HepG2 (cell line): Measurements from ENCODE around the gene RBM34. TPM values are rescaled to one million over a fixed set of nuclear protein-coding genes. Genes with fewer than 3 reads are reported as not detected.

Experiments
- ATAC-seq: fragments of 200-7000 bp; cut with Tn5 transposase; 3 replicates; pipeline ENCODE4 v1.9.1; 2020; ENCODE audit warnings: mild to moderate bottlenecking, moderate library complexity
- BruUV-seq: library from RNA; stranded (reverse); fragments of 400-500 nt; replicated peaks from 2 replicates; lab custom pipeline; 2021; lab: Mats Ljungman, UMichigan
- CTCF ChIA-PET: fragments of 300-600 bp; formaldehyde crosslinking; extraction: SDS; loops from one replicate; lab custom pipeline; 2021; ENCODE audit warnings: low total read pairs, inconsistent platforms, low intra/inter-chr PET ratio; lab: Yijun Ruan, JAX
- POLR2A ChIA-PET: fragments of 350-600 bp; sonication (Branson Sonifier 250); formaldehyde crosslinking; loops from one replicate; lab custom pipeline; 2020; ENCODE audit warnings: antibody characterized with exemption, inconsistent platforms; lab: Yijun Ruan, JAX
- DNase-seq: peaks from one replicate; pipeline ENCODE4 v3.0.0-alpha.2; 2015; ENCODE audit warnings: low spot score
- FAIRE-seq: peaks from 3 replicates; lab custom pipeline; 2011; peaks lifted over from hg19 to GRCh38; lab: Jason Lieb, UNC
- H2AFZ ChIP-seq: one replicate; pipeline ENCODE4 v1.6.1; 2011; ENCODE audit warnings: low read length, inconsistent platforms
- H3K27ac ChIP-seq: fragments of 300-600 bp; 3 replicates; pipeline ENCODE4 v1.8.0; 2011; ENCODE audit warnings: mixed run types, mild to moderate bottlenecking, mixed read lengths, low read length, inconsistent platforms; ENCODE audit not compliant: insufficient read depth; ENCODE audit errors: extremely low read length
- H3K27me3 ChIP-seq, 2 experiments: fragments of 200-600 bp in 1 of 2; 2 replicates in 1 of 2; 3 replicates in 1 of 2; pipeline versions ENCODE4 v1.6.0 to v1.8.0; 2011; ENCODE audit warnings: low read length in 2 of 2, mild to moderate bottlenecking in 2 of 2, moderate library complexity in 2 of 2, inconsistent platforms in 1 of 2; ENCODE audit not compliant: insufficient read depth in 2 of 2, control insufficient read depth in 1 of 2
- H3K36me3 ChIP-seq, 2 experiments: fragments of 200-600 bp in 1 of 2; replicated peaks in 1 of 2; 2 replicates in 1 of 2; 3 replicates in 1 of 2; pipeline versions ENCODE4 v1.5.1 to v1.8.0; 2011; ENCODE audit warnings: low read length in 2 of 2, inconsistent platforms in 1 of 2; ENCODE audit not compliant: insufficient read depth in 2 of 2, control insufficient read depth in 1 of 2
- H3K4me1 ChIP-seq: 2 replicates; pipeline ENCODE4 v1.5.1; 2012; ENCODE audit warnings: low read length, inconsistent platforms; ENCODE audit not compliant: insufficient read depth
- H3K4me2 ChIP-seq: 2 replicates; pipeline ENCODE4 v1.6.0; 2011; ENCODE audit warnings: low read depth, low read length, inconsistent platforms
- H3K4me3 ChIP-seq, 3 experiments: fragments of 200-600 bp in 1 of 3; sonication (generic), shearing (Covaris generic) in 1 of 3; replicated peaks in 1 of 3; 2 replicates each; pipeline ENCODE4 v1.5.1; 2011 to 2016; ENCODE audit warnings: low read length in 3 of 3, inconsistent platforms in 2 of 3, low read depth in 2 of 3, mild to moderate bottlenecking in 2 of 3, control low read depth in 1 of 3, mixed read lengths in 1 of 3; ENCODE audit not compliant: insufficient read depth in 1 of 3
- H3K79me2 ChIP-seq: one replicate; pipeline ENCODE4 v1.6.1; 2011; ENCODE audit warnings: low read length, inconsistent platforms; ENCODE audit not compliant: insufficient read depth
- H3K9ac ChIP-seq: 2 replicates; pipeline ENCODE4 v1.6.0; 2011; ENCODE audit warnings: mild to moderate bottlenecking, low read depth, low read length, inconsistent platforms; ENCODE audit not compliant: insufficient read depth
- H3K9me3 ChIP-seq: 2 replicates; pipeline ENCODE4 v1.5.1; 2012; ENCODE audit warnings: mild to moderate bottlenecking, low read length
- H4K20me1 ChIP-seq: 2 replicates; pipeline ENCODE4 v1.6.0; 2011; ENCODE audit warnings: inconsistent platforms, mild to moderate bottlenecking, low read length, moderate library complexity; ENCODE audit not compliant: insufficient read depth
- AGO2 ChIP-seq: fragments of 200-400 bp; formaldehyde crosslinking; optimal IDR thresholded peaks from 2 replicates; pipeline ENCODE3; 2017; ENCODE audit warnings: mild to moderate bottlenecking, low read depth, low read length, moderate library complexity
- AKAP8 ChIP-seq: sonication (generic); formaldehyde crosslinking; IDR thresholded peaks from 2 replicates; pipeline ENCODE4 v1.5.1; 2020; ENCODE audit warnings: mild to moderate bottlenecking, missing genetic modification reagents
- CCDC6 ChIP-seq: sonication (generic); formaldehyde crosslinking; IDR thresholded peaks from 2 replicates; pipeline ENCODE4 v1.8.1; 2022; ENCODE audit warnings: mild to moderate bottlenecking, missing genetic modification reagents, moderate library complexity
- MBD4 ChIP-seq: IDR thresholded peaks from 2 replicates; pipeline ENCODE4 v1.6.1; 2012; ENCODE audit warnings: low read length, inconsistent platforms, borderline replicate concordance
- MLXIP ChIP-seq: sonication (generic); formaldehyde crosslinking; IDR thresholded peaks from 2 replicates; pipeline ENCODE4 v1.9.0; 2021; ENCODE audit warnings: missing genetic modification reagents, borderline replicate concordance
- POLR2A ChIP-seq, 2 experiments: IDR thresholded peaks; 2 replicates each; pipeline ENCODE4 v1.6.1; 2011; ENCODE audit warnings: low read depth in 2 of 2, low read length in 2 of 2, mild to moderate bottlenecking in 1 of 2, moderate library complexity in 1 of 2; ENCODE audit not compliant: insufficient read depth in 1 of 2
- POLR2AphosphoS5 ChIP-seq: IDR thresholded peaks from 2 replicates; pipeline ENCODE4 v1.6.1; 2012; ENCODE audit warnings: low read depth, low read length
- POLR2G ChIP-seq: fragments of 200-400 bp; formaldehyde crosslinking; IDR thresholded peaks from 2 replicates; pipeline ENCODE4 v1.6.1; 2018; ENCODE audit warnings: mild to moderate bottlenecking, low read depth, low read length, moderate library complexity
- RBFOX2 ChIP-seq: fragments of 200-400 bp; formaldehyde crosslinking; IDR thresholded peaks from 2 replicates; pipeline ENCODE4 v1.6.1; 2017; ENCODE audit warnings: low read depth, mild to moderate bottlenecking, low read length
- RBM22 ChIP-seq: fragments of 200-400 bp; formaldehyde crosslinking; optimal IDR thresholded peaks from 2 replicates; pipeline ENCODE3; 2017; ENCODE audit warnings: mild to moderate bottlenecking, low read length, moderate library complexity
- ZBTB26 ChIP-seq: IDR thresholded peaks from 2 replicates; pipeline ENCODE4 v1.6.1; 2016; ENCODE audit warnings: missing compliant biosample characterization, missing genetic modification reagents, borderline replicate concordance
- ZNF121 ChIP-seq: sonication (generic); formaldehyde crosslinking; IDR thresholded peaks from 2 replicates; pipeline ENCODE4 v1.5.0; 2020; ENCODE audit warnings: mild to moderate bottlenecking, missing genetic modification reagents
- ZNF687 ChIP-seq: sonication (generic); formaldehyde crosslinking; IDR thresholded peaks from 2 replicates; pipeline ENCODE4 v1.5.1; 2020; ENCODE audit warnings: mild to moderate bottlenecking, missing genetic modification reagents, moderate library complexity
- ZNF816 ChIP-seq: sonication (generic); formaldehyde crosslinking; IDR thresholded peaks from 2 replicates; pipeline ENCODE4 v1.8.0; 2022; ENCODE audit warnings: missing genetic modification reagents, mild to moderate bottlenecking, borderline replicate concordance
- ZSCAN25 ChIP-seq: sonication (generic); formaldehyde crosslinking; IDR thresholded peaks from 2 replicates; pipeline ENCODE4 v1.8.0; 2022; ENCODE audit warnings: mild to moderate bottlenecking, missing genetic modification reagents
- WGBS: methylation state at CpG from one replicate; pipeline ENCODE4 v1.1.6; 2017; ENCODE audit warnings: low lambda C conversion rate; 5-methylcytosine and 5-hydroxymethylcytosine counted together
- in situ Hi-C: cut with HindIII; loops from 2 replicates; pipeline ENCODE4 v1.10.0; 2017; ENCODE audit warnings: low pct_unique_long_range_greater_than_20kb; ENCODE audit not compliant: extremely low pct_ligation_motif_present
- intact Hi-C: fragments of 100-400 bp; cut with micrococcal nuclease; formaldehyde crosslinking; loops from one replicate; pipeline ENCODE4 v1.10.0; 2022; ENCODE audit not compliant: unreplicated experiment
- polyA plus RNA-seq, 8 experiments: library from polyadenylated mRNA; depleted of rRNA in 3 of 8; stranded (reverse) in 7 of 8; unstranded in 1 of 8; fragments of >200 nt; fragmentation: Illumina TruSeq in 4 of 8; extraction: Trizol in 4 of 8; gene quantifications; 2 replicates each; pipeline versions ENCODE4 v1.2.1 to v1.2.3, GENCODE V29; 2011 to 2016; ENCODE audit warnings: low read depth in 4 of 8, missing spikeins in 1 of 8, mixed read lengths in 1 of 8; ENCODE audit not compliant: insufficient read depth in 1 of 8
- total RNA-seq, 5 experiments: library from RNA; depleted of rRNA; stranded (reverse); fragments of >200 nt; fragmentation: Illumina TruSeq; extraction: Trizol; gene quantifications; 2 replicates each; pipeline ENCODE4 v1.2.3, GENCODE V29; 2016; ENCODE audit warnings: low read depth in 1 of 5

The RBM34 gene
- total and polyA plus RNA-seq, 2 of the 13 experiments (the other 11 are each of a cell fraction or from before 2014, with no cell fraction given), result 34.7 to 73.0 TPM

GRCh38 chr1:235107368-235108184 lies 53.5 kb downstream of the RBM34 start:
- no TSS peak for BruUV-seq
- DNase-seq, result no peak
- ChIA-PET POLR2A (interaction anchor here (1.4 kb wide), 1 partner anchor 15 kb away, joined by 3 read pairs; no protein-coding TSS in a partner anchor), CTCF (no interaction called here)
- no peak for FAIRE-seq
- Histone ChIP-seq H3K4me2 (no peak overlapping the region), H3K4me3 (no peak overlapping the region), H3K9ac (no peak overlapping the region), H3K27me3 (no peaks in the 10 kb centered on the region), H3K4me1 (peaks cover 20% of the 10 kb centered on the region), H3K9me3 (no peaks in the 10 kb centered on the region), H3K79me2 (peaks cover 10% of the 10 kb centered on the region), H3K27ac (no peak overlapping the region), H2AFZ (no peak overlapping the region), H3K36me3 (peaks cover 11 to 40% of the 10 kb centered on the region in 2 experiments), H4K20me1 (peaks cover 34% of the 10 kb centered on the region)
- peak in 1 of 2 experiments; percentile 21; a peak in 1 of 4 replicates for TF ChIP-seq POLR2A (IDR thresholded peaks at IDR 0.05; ENCODE audit: insufficient read depth in 1 of 2, low read depth in 2 of 2, low read length in 2 of 2)
- 0 out of 2 replicates have a peak, but pooled peaks have one; percentile 22 for TF ChIP-seq POLR2AphosphoS5
- peak; percentile 79 for TF ChIP-seq AGO2
- TF ChIP-seq ZNF121, result 0 out of 2 replicates have a peak, but pooled peaks have one; percentile 32
- no peak for TF ChIP-seq CCDC6 (CRISPR knock-in tag)
- TF ChIP-seq MLXIP (CRISPR knock-in tag), result no peak
- peak; percentile 22; the same call in 1 of the 2 replicates for TF ChIP-seq ZNF687 (CRISPR knock-in tag)
- peak; percentile 32; the same call in 1 of the 2 replicates for TF ChIP-seq POLR2G
- TF ChIP-seq RBM22, result peak; percentile 89
- 0 out of 2 replicates have a peak, but pooled peaks have one; percentile 70 for TF ChIP-seq AKAP8
- TF ChIP-seq RBFOX2, result 0 out of 2 replicates have a peak, but pooled peaks have one; percentile 33
- TF ChIP-seq ZSCAN25 (CRISPR knock-in tag), result no peak
- TF ChIP-seq ZNF816 (CRISPR knock-in tag), result no peak
- peak; percentile 32; the same call in 1 of the 2 replicates for TF ChIP-seq MBD4
- TF ChIP-seq ZBTB26 (CRISPR knock-in tag), result no peak
- in situ Hi-C loops, result no loop called here
- ATAC-seq, result peak; percentile 8; the same call in 2 of the 3 replicates
- intact Hi-C loops, result loop anchor here (10.0 kb wide), 1 partner anchor 57 kb away; the partner anchor contains the start of gene RBM34
- WGBS, result 98% methylated on average over 16 of the region's 16 CpGs
